HFF-Myc (cell line): Measurements from ENCODE around the gene ABLIM3.

Experiments used
- DNase-seq: peaks from one replicate; pipeline ENCODE4 v3.0.0-alpha.2; 2011; ENCODE audit warnings: low read depth; ENCODE audit errors: extremely low read depth
- H3K4me3 ChIP-seq: replicated peaks from 2 replicates; pipeline ENCODE4 v1.5.1; 2011; ENCODE audit warnings: low read depth, mild to moderate bottlenecking, control low read depth, low read length
- CTCF ChIP-seq: IDR thresholded peaks from 2 replicates; pipeline ENCODE4 v1.5.1; 2012; ENCODE audit warnings: mild to moderate bottlenecking, low read depth, low read length, control low read depth; ENCODE audit errors: missing control alignments

ABLIM3 gene

GRCh38 chr5:149273237-149273636, 131.9 kb downstream of the ABLIM3 start:
- H3K4me3 ChIP-seq, result peak overlapping the region; percentile 54
- TF ChIP-seq CTCF, result no peak
- DNase-seq, result no peak

- no peak for TF ChIP-seq CTCF
- H3K4me3 ChIP-seq, result no peak overlapping the region
- no peak for DNase-seq
These were observed 132.7 kb downstream of the ABLIM3 start for GRCh38 chr5:149273950-149274349.

GRCh38 chr5:149274939-149275338, 133.6 kb downstream of the ABLIM3 start:
- H3K4me3 ChIP-seq, result no peak overlapping the region
- TF ChIP-seq CTCF, result no peak
- no peak for DNase-seq

GRCh38 chr5:149277801-149278200, 136.5 kb downstream of the ABLIM3 start:
- no peak for TF ChIP-seq CTCF
- DNase-seq, result no peak
- H3K4me3 ChIP-seq, result no peak overlapping the region

GRCh38 chr5:149278451-149279210, 137.3 kb downstream of the ABLIM3 start:
- no peak overlapping the region for H3K4me3 ChIP-seq
- no peak for TF ChIP-seq CTCF
- no peak for DNase-seq

- TF ChIP-seq CTCF, result no peak
- no peak overlapping the region for H3K4me3 ChIP-seq
- DNase-seq, result no peak
These were observed 138.4 kb downstream of the ABLIM3 start for GRCh38 chr5:149279661-149280060.

- no peak overlapping the region for H3K4me3 ChIP-seq
- TF ChIP-seq CTCF, result no peak
- DNase-seq, result no peak
These were observed 138.8 kb downstream of the ABLIM3 start for GRCh38 chr5:149280124-149280523.
